ENCODE data around the gene RANBP3. TPM values are rescaled to one million over a fixed set of nuclear protein-coding genes. Genes with fewer than 3 reads are reported as not detected.

The RANBP3 gene
- total and polyA plus RNA-seq, 2 experiments from 2014 or later: 40.2 to 98.3 TPM

DNA sequence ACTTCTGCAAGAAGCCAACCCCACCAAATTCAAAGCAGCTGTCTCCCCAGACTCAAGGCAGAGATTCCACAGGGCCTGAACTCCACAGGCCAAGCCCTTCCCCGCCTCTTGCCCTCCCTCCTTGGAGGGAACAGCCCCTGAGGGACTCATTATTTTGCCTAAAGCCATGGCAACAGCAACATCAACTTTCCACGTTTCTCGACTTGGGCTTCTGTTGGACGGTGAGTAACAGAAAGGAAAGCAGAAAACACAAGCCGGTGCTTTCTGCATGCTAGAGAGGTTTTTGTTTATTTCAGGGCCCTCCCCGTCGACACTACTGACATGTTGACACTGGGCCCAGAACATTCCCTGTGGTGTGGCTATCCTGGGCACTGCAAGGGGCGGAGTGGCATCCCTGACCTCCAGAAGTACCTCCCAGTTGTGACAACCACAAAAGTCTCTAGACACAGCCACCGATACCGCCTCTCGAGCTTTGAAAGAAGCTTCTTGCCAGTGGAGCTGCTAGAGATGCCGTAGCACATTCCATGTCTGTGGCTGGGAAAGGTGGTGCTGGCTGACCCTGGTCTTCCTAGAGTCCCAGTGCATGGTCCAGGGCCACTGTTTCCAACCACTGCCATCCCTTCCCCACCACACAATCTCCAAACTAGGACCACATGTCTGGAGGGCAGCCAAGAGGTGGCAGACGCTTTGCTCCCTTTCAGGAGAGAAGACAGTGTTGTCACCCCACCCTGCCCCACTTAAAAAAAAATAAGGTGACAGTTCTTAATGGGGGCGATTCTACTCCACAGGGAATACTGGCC, 51.1 kb downstream of the RANBP3 start (continued):
- TF ChIP-seq, protein P1, sequence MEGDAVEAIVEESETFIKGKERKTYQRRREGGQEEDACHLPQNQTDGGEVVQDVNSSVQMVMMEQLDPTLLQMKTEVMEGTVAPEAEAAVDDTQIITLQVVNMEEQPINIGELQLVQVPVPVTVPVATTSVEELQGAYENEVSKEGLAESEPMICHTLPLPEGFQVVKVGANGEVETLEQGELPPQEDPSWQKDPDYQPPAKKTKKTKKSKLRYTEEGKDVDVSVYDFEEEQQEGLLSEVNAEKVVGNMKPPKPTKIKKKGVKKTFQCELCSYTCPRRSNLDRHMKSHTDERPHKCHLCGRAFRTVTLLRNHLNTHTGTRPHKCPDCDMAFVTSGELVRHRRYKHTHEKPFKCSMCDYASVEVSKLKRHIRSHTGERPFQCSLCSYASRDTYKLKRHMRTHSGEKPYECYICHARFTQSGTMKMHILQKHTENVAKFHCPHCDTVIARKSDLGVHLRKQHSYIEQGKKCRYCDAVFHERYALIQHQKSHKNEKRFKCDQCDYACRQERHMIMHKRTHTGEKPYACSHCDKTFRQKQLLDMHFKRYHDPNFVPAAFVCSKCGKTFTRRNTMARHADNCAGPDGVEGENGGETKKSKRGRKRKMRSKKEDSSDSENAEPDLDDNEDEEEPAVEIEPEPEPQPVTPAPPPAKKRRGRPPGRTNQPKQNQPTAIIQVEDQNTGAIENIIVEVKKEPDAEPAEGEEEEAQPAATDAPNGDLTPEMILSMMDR (conservative IDR thresholded peaks at IDR 0.05; ENCODE audit: low read depth in 2 of 2): no peak
- TF ChIP-seq STAT1 (IDR thresholded peaks at IDR 0.05; ENCODE audit: unreplicated experiment) (no peak), JUNB (IDR thresholded peaks at IDR 0.05; ENCODE audit: unreplicated experiment) (no peak), EZH2 (IDR thresholded peaks at IDR 0.05; ENCODE audit: low read depth, unreplicated experiment) (no peak)

DNA sequence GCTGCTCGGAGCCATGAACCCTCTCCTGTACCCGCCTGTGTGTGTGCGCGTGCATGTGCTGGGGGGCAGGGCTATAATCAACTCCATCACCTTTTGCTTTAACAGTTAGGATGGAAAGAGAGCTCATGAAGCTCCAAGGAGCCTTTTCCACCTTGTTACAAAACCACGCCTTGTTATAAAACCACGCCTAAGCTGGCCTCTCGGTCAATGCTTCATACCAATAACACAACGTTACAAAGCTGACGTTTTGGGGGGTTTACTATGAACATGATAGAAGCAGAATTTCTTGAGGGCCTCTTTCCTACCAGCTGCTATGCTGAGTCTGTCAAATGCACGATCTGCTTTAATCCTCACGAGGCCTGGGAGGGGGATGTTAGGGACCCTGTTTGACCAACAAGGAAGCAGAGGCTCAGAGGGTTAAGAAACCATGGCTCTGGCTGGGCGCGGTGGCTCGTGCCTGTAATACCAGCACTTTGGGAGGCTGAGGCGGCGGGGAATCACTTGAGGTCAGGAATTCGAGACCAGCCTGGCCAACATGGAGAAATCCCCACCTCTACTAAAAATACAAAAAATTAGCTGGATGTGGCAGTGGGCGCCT, 52.0 kb downstream of the RANBP3 start:
- DNase-seq (ENCODE audit: low spot score) (no peak), ATAC-seq (no peak)
- peaks cover 78% of the 10 kb centered on the region for H3K36me3 Mint-ChIP-seq (ENCODE audit: low read depth)
- H3K4me2 ChIP-seq: no peak overlapping the region
- no peaks in the 10 kb centered on the region for H3K79me2 ChIP-seq (replicated peaks; ENCODE audit: insufficient read depth)
- no peaks in the 10 kb centered on the region; the same call in 1 of the 2 replicates for H4K20me1 ChIP-seq (replicated peaks; ENCODE audit: insufficient read depth)
- no peak overlapping the region for H3K27ac ChIP-seq (ENCODE audit: low read depth)
- H3K27ac Mint-ChIP-seq: no peak overlapping the region
- no peaks in the 10 kb centered on the region for H3K9me3 Mint-ChIP-seq
- peaks cover 26% of the 10 kb centered on the region for H3K36me3 ChIP-seq (ENCODE audit: insufficient read depth)
- H2AFZ ChIP-seq: no peak overlapping the region
- no peaks in the 10 kb centered on the region for H3K4me1 ChIP-seq (ENCODE audit: insufficient read depth)
- H3F3A ChIP-seq (replicated peaks; ENCODE audit: low read depth): 0 out of 2 replicates have a peak, but pooled peaks cover 3% of the 10 kb centered on the region
- no peaks in the 10 kb centered on the region for H3K27me3 ChIP-seq (ENCODE audit: insufficient read depth)
- no peak overlapping the region for H3K4me3 Mint-ChIP-seq
- H3K4me1 Mint-ChIP-seq: no peaks in the 10 kb centered on the region
- no peaks in the 10 kb centered on the region for H3K9me2 ChIP-seq (ENCODE audit: insufficient read depth)
- peaks cover 9% of the 10 kb centered on the region for H3K27me3 Mint-ChIP-seq (ENCODE audit: insufficient read depth, low read depth, poor library complexity)
- H3K4me3 ChIP-seq: no peak overlapping the region
- TF ChIP-seq EZH2phosphoT487 (IDR thresholded peaks at IDR 0.05; ENCODE audit: unreplicated experiment) (no peak), EZH2 (IDR thresholded peaks at IDR 0.05; ENCODE audit: low read depth, unreplicated experiment) (no peak), POLR2AphosphoS5 (IDR thresholded peaks at IDR 0.05; ENCODE audit: low read depth) (no peak), STAT1 (IDR thresholded peaks at IDR 0.05; ENCODE audit: unreplicated experiment) (no peak)
- TF ChIP-seq, protein P2, sequence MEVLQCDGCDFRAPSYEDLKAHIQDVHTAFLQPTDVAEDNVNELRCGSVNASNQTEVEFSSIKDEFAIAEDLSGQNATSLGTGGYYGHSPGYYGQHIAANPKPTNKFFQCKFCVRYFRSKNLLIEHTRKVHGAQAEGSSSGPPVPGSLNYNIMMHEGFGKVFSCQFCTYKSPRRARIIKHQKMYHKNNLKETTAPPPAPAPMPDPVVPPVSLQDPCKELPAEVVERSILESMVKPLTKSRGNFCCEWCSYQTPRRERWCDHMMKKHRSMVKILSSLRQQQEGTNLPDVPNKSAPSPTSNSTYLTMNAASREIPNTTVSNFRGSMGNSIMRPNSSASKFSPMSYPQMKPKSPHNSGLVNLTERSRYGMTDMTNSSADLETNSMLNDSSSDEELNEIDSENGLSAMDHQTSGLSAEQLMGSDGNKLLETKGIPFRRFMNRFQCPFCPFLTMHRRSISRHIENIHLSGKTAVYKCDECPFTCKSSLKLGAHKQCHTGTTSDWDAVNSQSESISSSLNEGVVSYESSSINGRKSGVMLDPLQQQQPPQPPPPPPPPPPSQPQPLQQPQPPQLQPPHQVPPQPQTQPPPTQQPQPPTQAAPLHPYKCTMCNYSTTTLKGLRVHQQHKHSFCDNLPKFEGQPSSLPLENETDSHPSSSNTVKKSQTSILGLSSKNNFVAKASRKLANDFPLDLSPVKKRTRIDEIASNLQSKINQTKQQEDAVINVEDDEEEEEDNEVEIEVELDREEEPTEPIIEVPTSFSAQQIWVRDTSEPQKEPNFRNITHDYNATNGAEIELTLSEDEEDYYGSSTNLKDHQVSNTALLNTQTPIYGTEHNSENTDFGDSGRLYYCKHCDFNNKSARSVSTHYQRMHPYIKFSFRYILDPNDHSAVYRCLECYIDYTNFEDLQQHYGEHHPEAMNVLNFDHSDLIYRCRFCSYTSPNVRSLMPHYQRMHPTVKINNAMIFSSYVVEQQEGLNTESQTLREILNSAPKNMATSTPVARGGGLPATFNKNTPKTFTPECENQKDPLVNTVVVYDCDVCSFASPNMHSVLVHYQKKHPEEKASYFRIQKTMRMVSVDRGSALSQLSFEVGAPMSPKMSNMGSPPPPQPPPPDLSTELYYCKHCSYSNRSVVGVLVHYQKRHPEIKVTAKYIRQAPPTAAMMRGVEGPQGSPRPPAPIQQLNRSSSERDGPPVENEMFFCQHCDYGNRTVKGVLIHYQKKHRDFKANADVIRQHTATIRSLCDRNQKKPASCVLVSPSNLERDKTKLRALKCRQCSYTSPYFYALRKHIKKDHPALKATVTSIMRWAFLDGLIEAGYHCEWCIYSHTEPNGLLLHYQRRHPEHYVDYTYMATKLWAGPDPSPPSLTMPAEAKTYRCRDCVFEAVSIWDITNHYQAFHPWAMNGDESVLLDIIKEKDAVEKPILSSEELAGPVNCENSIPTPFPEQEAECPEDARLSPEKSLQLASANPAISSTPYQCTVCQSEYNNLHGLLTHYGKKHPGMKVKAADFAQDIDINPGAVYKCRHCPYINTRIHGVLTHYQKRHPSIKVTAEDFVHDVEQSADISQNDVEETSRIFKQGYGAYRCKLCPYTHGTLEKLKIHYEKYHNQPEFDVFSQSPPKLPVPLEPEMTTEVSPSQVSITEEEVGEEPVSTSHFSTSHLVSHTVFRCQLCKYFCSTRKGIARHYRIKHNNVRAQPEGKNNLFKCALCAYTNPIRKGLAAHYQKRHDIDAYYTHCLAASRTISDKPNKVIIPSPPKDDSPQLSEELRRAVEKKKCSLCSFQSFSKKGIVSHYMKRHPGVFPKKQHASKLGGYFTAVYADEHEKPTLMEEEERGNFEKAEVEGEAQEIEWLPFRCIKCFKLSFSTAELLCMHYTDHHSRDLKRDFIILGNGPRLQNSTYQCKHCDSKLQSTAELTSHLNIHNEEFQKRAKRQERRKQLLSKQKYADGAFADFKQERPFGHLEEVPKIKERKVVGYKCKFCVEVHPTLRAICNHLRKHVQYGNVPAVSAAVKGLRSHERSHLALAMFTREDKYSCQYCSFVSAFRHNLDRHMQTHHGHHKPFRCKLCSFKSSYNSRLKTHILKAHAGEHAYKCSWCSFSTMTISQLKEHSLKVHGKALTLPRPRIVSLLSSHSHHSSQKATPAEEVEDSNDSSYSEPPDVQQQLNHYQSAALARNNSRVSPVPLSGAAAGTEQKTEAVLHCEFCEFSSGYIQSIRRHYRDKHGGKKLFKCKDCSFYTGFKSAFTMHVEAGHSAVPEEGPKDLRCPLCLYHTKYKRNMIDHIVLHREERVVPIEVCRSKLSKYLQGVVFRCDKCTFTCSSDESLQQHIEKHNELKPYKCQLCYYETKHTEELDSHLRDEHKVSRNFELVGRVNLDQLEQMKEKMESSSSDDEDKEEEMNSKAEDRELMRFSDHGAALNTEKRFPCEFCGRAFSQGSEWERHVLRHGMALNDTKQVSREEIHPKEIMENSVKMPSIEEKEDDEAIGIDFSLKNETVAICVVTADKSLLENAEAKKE (CRISPR knock-in tag; IDR thresholded peaks at IDR 0.05): no peak
- TF ChIP-seq, protein P3, sequence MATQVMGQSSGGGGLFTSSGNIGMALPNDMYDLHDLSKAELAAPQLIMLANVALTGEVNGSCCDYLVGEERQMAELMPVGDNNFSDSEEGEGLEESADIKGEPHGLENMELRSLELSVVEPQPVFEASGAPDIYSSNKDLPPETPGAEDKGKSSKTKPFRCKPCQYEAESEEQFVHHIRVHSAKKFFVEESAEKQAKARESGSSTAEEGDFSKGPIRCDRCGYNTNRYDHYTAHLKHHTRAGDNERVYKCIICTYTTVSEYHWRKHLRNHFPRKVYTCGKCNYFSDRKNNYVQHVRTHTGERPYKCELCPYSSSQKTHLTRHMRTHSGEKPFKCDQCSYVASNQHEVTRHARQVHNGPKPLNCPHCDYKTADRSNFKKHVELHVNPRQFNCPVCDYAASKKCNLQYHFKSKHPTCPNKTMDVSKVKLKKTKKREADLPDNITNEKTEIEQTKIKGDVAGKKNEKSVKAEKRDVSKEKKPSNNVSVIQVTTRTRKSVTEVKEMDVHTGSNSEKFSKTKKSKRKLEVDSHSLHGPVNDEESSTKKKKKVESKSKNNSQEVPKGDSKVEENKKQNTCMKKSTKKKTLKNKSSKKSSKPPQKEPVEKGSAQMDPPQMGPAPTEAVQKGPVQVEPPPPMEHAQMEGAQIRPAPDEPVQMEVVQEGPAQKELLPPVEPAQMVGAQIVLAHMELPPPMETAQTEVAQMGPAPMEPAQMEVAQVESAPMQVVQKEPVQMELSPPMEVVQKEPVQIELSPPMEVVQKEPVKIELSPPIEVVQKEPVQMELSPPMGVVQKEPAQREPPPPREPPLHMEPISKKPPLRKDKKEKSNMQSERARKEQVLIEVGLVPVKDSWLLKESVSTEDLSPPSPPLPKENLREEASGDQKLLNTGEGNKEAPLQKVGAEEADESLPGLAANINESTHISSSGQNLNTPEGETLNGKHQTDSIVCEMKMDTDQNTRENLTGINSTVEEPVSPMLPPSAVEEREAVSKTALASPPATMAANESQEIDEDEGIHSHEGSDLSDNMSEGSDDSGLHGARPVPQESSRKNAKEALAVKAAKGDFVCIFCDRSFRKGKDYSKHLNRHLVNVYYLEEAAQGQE (IDR thresholded peaks at IDR 0.05; ENCODE audit: unreplicated experiment): no peak
- TF ChIP-seq, protein P1 (conservative IDR thresholded peaks at IDR 0.05; ENCODE audit: low read depth in 2 of 2): no peak
